ENCODE results near the gene FOXO1. TPM values are rescaled to one million over a fixed set of nuclear protein-coding genes. Genes with fewer than 3 reads are reported as not detected.

The FOXO1 gene
- total and polyA plus RNA-seq, 2 of the 13 experiments (the other 11 are each of a cell fraction or from before 2014, with no cell fraction given), result 8.1 to 13.1 TPM

DNA sequence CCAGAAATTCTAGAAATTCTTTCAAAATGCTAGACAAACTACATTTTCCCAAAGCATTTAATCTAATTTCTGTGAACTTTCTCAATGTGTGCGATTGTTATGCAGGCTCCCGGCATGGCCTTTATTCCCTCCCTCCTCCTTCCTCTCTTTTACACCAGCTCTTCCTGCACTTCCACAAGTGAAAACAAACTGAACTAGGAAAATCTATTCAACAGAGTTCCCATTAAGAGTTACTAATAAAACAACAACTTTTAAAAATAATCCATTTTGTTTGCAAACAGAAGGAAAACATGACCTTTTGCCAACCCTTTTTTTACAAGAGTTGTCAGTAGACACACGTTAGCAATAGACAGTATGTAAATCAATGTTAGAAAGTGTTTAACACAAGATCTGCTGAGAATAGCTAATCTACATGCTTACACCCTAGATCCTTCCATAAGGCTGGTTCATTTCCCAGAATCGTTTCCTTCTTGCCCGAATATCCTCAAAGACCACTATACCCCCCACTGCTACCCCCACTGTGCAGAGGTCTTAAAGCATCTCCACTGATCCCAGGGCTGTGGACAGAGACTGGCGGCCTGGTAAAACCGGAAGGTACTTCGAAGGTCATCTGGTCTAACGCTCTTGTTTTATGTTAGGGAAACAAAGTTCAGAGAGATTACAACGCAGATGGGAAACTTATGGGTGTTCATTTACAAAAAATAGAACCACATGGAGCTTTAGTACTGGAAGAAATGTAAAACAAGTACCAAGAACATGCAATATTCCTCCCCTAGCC, 98.0 kb downstream of the FOXO1 start (continued):
- TF ChIP-seq, protein P1, sequence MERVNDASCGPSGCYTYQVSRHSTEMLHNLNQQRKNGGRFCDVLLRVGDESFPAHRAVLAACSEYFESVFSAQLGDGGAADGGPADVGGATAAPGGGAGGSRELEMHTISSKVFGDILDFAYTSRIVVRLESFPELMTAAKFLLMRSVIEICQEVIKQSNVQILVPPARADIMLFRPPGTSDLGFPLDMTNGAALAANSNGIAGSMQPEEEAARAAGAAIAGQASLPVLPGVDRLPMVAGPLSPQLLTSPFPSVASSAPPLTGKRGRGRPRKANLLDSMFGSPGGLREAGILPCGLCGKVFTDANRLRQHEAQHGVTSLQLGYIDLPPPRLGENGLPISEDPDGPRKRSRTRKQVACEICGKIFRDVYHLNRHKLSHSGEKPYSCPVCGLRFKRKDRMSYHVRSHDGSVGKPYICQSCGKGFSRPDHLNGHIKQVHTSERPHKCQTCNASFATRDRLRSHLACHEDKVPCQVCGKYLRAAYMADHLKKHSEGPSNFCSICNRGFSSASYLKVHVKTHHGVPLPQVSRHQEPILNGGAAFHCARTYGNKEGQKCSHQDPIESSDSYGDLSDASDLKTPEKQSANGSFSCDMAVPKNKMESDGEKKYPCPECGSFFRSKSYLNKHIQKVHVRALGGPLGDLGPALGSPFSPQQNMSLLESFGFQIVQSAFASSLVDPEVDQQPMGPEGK (CRISPR knock-in tag; IDR thresholded peaks at IDR 0.05), result peak; percentile 28; the same call in 1 of the 2 replicates
- TF ChIP-seq SUZ12 (IDR thresholded peaks at IDR 0.05; ENCODE audit: low read depth, low read length) (no peak), ZBTB3 (CRISPR knock-in tag; IDR thresholded peaks at IDR 0.05; ENCODE audit: borderline replicate concordance, low read depth) (no peak), FOXC1 (CRISPR knock-in tag; IDR thresholded peaks at IDR 0.05; ENCODE audit: borderline replicate concordance) (no peak), FOXA3 (CRISPR knock-in tag; IDR thresholded peaks at IDR 0.05) (peak; percentile 16; the same call in 1 of the 2 replicates), NFKBIZ (CRISPR knock-in tag; IDR thresholded peaks at IDR 0.05) (no peak), MXD4 (CRISPR knock-in tag; IDR thresholded peaks at IDR 0.05) (no peak), ZNF660 (CRISPR knock-in tag; IDR thresholded peaks at IDR 0.05; ENCODE audit: borderline replicate concordance, low read depth) (no peak), CCDC6 (CRISPR knock-in tag; IDR thresholded peaks at IDR 0.05) (no peak), ONECUT2 (CRISPR knock-in tag; IDR thresholded peaks at IDR 0.05) (no peak), ZNF709 (CRISPR knock-in tag; IDR thresholded peaks at IDR 0.05) (no peak), MIXL1 (CRISPR knock-in tag; IDR thresholded peaks at IDR 0.05) (no peak)
- TF ChIP-seq, protein P2, sequence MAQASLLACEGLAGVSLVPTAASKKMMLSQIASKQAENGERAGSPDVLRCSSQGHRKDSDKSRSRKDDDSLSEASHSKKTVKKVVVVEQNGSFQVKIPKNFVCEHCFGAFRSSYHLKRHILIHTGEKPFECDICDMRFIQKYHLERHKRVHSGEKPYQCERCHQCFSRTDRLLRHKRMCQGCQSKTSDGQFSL (CRISPR knock-in tag; IDR thresholded peaks at IDR 0.05), result no peak
- TF ChIP-seq, protein P3, sequence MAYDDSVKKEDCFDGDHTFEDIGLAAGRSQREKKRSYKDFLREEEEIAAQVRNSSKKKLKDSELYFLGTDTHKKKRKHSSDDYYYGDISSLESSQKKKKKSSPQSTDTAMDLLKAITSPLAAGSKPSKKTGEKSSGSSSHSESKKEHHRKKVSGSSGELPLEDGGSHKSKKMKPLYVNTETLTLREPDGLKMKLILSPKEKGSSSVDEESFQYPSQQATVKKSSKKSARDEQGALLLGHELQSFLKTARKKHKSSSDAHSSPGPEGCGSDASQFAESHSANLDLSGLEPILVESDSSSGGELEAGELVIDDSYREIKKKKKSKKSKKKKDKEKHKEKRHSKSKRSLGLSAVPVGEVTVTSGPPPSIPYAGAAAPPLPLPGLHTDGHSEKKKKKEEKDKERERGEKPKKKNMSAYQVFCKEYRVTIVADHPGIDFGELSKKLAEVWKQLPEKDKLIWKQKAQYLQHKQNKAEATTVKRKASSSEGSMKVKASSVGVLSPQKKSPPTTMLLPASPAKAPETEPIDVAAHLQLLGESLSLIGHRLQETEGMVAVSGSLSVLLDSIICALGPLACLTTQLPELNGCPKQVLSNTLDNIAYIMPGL (CRISPR knock-in tag; IDR thresholded peaks at IDR 0.05; ENCODE audit: borderline replicate concordance in 1 of 2, low read depth in 1 of 2), result no peak
- TF ChIP-seq, protein P4, sequence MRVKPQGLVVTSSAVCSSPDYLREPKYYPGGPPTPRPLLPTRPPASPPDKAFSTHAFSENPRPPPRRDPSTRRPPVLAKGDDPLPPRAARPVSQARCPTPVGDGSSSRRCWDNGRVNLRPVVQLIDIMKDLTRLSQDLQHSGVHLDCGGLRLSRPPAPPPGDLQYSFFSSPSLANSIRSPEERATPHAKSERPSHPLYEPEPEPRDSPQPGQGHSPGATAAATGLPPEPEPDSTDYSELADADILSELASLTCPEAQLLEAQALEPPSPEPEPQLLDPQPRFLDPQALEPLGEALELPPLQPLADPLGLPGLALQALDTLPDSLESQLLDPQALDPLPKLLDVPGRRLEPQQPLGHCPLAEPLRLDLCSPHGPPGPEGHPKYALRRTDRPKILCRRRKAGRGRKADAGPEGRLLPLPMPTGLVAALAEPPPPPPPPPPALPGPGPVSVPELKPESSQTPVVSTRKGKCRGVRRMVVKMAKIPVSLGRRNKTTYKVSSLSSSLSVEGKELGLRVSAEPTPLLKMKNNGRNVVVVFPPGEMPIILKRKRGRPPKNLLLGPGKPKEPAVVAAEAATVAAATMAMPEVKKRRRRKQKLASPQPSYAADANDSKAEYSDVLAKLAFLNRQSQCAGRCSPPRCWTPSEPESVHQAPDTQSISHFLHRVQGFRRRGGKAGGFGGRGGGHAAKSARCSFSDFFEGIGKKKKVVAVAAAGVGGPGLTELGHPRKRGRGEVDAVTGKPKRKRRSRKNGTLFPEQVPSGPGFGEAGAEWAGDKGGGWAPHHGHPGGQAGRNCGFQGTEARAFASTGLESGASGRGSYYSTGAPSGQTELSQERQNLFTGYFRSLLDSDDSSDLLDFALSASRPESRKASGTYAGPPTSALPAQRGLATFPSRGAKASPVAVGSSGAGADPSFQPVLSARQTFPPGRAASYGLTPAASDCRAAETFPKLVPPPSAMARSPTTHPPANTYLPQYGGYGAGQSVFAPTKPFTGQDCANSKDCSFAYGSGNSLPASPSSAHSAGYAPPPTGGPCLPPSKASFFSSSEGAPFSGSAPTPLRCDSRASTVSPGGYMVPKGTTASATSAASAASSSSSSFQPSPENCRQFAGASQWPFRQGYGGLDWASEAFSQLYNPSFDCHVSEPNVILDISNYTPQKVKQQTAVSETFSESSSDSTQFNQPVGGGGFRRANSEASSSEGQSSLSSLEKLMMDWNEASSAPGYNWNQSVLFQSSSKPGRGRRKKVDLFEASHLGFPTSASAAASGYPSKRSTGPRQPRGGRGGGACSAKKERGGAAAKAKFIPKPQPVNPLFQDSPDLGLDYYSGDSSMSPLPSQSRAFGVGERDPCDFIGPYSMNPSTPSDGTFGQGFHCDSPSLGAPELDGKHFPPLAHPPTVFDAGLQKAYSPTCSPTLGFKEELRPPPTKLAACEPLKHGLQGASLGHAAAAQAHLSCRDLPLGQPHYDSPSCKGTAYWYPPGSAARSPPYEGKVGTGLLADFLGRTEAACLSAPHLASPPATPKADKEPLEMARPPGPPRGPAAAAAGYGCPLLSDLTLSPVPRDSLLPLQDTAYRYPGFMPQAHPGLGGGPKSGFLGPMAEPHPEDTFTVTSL (CRISPR knock-in tag; IDR thresholded peaks at IDR 0.05; ENCODE audit: borderline replicate concordance), result peak; percentile 54; the same call in 1 of the 2 replicates
